CD4-positive, alpha-beta T cell (primary cell): Measurements from ENCODE around the gene COL4A2. TPM values are rescaled to one million over a fixed set of nuclear protein-coding genes. Genes with fewer than 3 reads are reported as not detected.

Experiments
- ATAC-seq: fragments of 200-7000 bp; cut with Tn5 transposase; one replicate; pipeline ENCODE4 v1.10.0; 2022; ENCODE audit warnings: mild to moderate bottlenecking; ENCODE audit not compliant: poor library complexity
- CTCF ChIA-PET: fragments of 350-600 bp; sonication (Branson Sonifier 250); formaldehyde crosslinking; loops from one replicate; lab custom pipeline; 2021; ENCODE audit warnings: antibody characterized with exemption, inconsistent platforms; lab: Charles Lee
- POLR2A ChIA-PET: fragments of 350-600 bp; sonication (Branson Sonifier 250); formaldehyde crosslinking; loops from one replicate; lab custom pipeline; 2021; ENCODE audit warnings: antibody characterized with exemption, inconsistent platforms; lab: Charles Lee
- DNase-seq, 14 experiments: peaks; one replicate each; pipeline ENCODE4 v3.0.0-alpha.2; 2013 to 2020; ENCODE audit warnings: mixed read lengths in 2 of 14
- H3K27ac ChIP-seq, 2 donors: one replicate each; pipeline versions ENCODE4 v1.5.1 to v1.7.0; 2013; ENCODE audit warnings: low read length in 2 of 2, low read depth in 1 of 2, mild to moderate bottlenecking in 1 of 2
- H3K27me3 ChIP-seq, 2 experiments: 1 replicate in 1 of 2; 2 replicates in 1 of 2; pipeline versions ENCODE4 v1.6.1 to v1.7.0; 2013; ENCODE audit warnings: low read length in 2 of 2, control low read depth in 1 of 2, mild to moderate bottlenecking in 1 of 2, moderate library complexity in 1 of 2; ENCODE audit not compliant: insufficient read depth in 2 of 2, control insufficient read depth in 1 of 2
- H3K36me3 ChIP-seq: one replicate; pipeline ENCODE4 v1.6.1; 2013; ENCODE audit warnings: low read length, control low read depth; ENCODE audit not compliant: insufficient read depth
- H3K4me1 ChIP-seq: one replicate; pipeline ENCODE4 v1.6.1; 2013; ENCODE audit warnings: low read length, control low read depth; ENCODE audit not compliant: insufficient read depth
- H3K4me3 ChIP-seq: one replicate; pipeline ENCODE4 v1.5.1; 2013; ENCODE audit warnings: mild to moderate bottlenecking, low read length, moderate library complexity
- H3K9me3 ChIP-seq, 2 experiments: 1 replicate in 1 of 2; 2 replicates in 1 of 2; pipeline versions ENCODE4 v1.6.1 to v1.7.0; 2013; ENCODE audit warnings: low read length in 2 of 2, mild to moderate bottlenecking in 2 of 2, control low read depth in 1 of 2, moderate library complexity in 1 of 2; ENCODE audit not compliant: control insufficient read depth in 1 of 2, insufficient read depth in 1 of 2
- H3K27ac Mint-ChIP-seq: one replicate; pipeline ENCODE4 v1.8.0; 2020; ENCODE audit warnings: mixed read lengths
- H3K27me3 Mint-ChIP-seq: one replicate; pipeline ENCODE4 v1.8.0; 2021; ENCODE audit warnings: mixed read lengths
- H3K36me3 Mint-ChIP-seq: one replicate; pipeline ENCODE4 v1.8.0; 2021; ENCODE audit warnings: low read depth, mixed read lengths
- H3K4me1 Mint-ChIP-seq: one replicate; pipeline ENCODE4 v1.8.0; 2021; ENCODE audit warnings: low read depth, mixed read lengths
- H3K4me3 Mint-ChIP-seq: one replicate; pipeline ENCODE4 v1.8.0; 2020; ENCODE audit warnings: mild to moderate bottlenecking, mixed read lengths
- H3K9me3 Mint-ChIP-seq: one replicate; pipeline ENCODE4 v1.8.0; 2020; ENCODE audit warnings: mixed read lengths
- CTCF ChIP-seq: fragments of 200-600 bp; IDR thresholded peaks from one replicate; pipeline ENCODE4 v1.8.0; 2022; ENCODE audit warnings: antibody characterized with exemption, mild to moderate bottlenecking
- intact Hi-C, 2 experiments: fragments of 100-400 bp; cut with DNase I in 1 of 2; cut with micrococcal nuclease in 1 of 2; formaldehyde crosslinking; loops; one replicate each; pipeline versions ENCODE4 v1.15.1 to v1.9.0; 2023 to 2025; cut with DNase I, micrococcal nuclease
- total RNA-seq, 174 experiments: library from RNA in 2 of 174; stranded (reverse) in 2 of 174; gene quantifications; one replicate each; pipeline ENCODE4 v1.2.3 and lab custom pipeline; 2021 to 2026

The COL4A2 gene
- total RNA-seq, 2 experiments from 2014 or later: not detected

- ATAC-seq (no peak), DNase-seq (no peak)
- Mint-ChIP-seq H3K36me3 (no peaks in the 10 kb centered on the region), H3K27ac (no peak overlapping the region), H3K9me3 (no peaks in the 10 kb centered on the region), H3K27me3 (peaks cover 49% of the 10 kb centered on the region), H3K4me3 (no peak overlapping the region), H3K4me1 (no peaks in the 10 kb centered on the region)
- intact Hi-C loops: no loop called here
- H3K36me3 ChIP-seq: no peaks in the 10 kb centered on the region
- ChIA-PET POLR2A (no interaction called here), CTCF (no interaction called here)
- no peaks in the 10 kb centered on the region for H3K27me3 ChIP-seq
- TF ChIP-seq CTCF: no peak
- no peaks in the 10 kb centered on the region for H3K9me3 ChIP-seq
- H3K4me1 ChIP-seq: no peaks in the 10 kb centered on the region
- no peak overlapping the region for H3K27ac ChIP-seq
- no peak overlapping the region for H3K4me3 ChIP-seq
Observed at GRCh38 chr13:110281736-110282135, 25.3 kb upstream of the COL4A2 start.

DNA sequence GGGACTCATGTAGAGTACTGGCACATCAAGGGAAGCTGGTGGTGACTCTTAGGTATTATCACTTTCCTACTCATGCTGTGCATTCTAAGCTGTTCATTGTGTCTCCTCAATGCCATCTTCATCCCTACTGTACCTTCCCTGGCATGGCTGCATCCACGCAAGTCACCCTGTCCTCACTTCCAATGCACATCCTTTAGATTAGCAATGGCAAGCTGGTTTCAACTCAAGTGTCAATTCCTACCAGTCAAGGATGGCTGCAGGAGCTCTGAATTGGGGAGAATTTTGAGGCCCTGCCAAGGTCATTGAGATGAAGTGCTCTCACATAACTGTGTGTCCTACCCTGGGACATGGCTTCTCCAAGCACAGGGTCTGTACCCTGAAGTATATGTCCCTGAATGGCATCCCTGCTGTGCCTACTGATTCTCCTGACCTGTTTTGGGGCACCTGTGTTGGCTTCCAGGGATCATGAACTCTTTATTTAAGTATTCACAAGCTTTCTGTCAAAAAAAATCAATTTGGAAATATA, 24.7 kb upstream of the COL4A2 start:
- H3K36me3 Mint-ChIP-seq: no peaks in the 10 kb centered on the region
- no peaks in the 10 kb centered on the region for H3K9me3 Mint-ChIP-seq
- peaks cover 49% of the 10 kb centered on the region for H3K27me3 Mint-ChIP-seq
- no peak overlapping the region for H3K27ac Mint-ChIP-seq
- Histone ChIP-seq H3K36me3 (no peaks in the 10 kb centered on the region), H3K9me3 (peaks cover 0 to 5% of the 10 kb centered on the region in 2 experiments), H3K27me3 (no peaks in the 10 kb centered on the region), H3K4me3 (no peak overlapping the region), H3K27ac (no peak overlapping the region), H3K4me1 (no peaks in the 10 kb centered on the region)
- CTCF ChIA-PET: no interaction called here
- TF ChIP-seq CTCF: no peak
- no peaks in the 10 kb centered on the region for H3K4me1 Mint-ChIP-seq
- DNase-seq: no peak
- intact Hi-C loops: no loop called here
- H3K4me3 Mint-ChIP-seq: no peak overlapping the region
- ATAC-seq: no peak
- POLR2A ChIA-PET: interaction anchor here (0.7 kb wide), 1 partner anchor 792 kb away, joined by 3 read pairs; no protein-coding TSS in a partner anchor

GRCh38 chr13:110283736-110284517, 23.2 kb upstream of the COL4A2 start:
- CTCF ChIA-PET: no interaction called here
- Histone ChIP-seq H3K36me3 (no peaks in the 10 kb centered on the region), H3K4me3 (no peak overlapping the region), H3K9me3 (peaks cover 0 to 7% of the 10 kb centered on the region in 2 experiments), H3K4me1 (no peaks in the 10 kb centered on the region), H3K27ac (no peak overlapping the region), H3K27me3 (no peaks in the 10 kb centered on the region)
- no peak overlapping the region for H3K27ac Mint-ChIP-seq
- TF ChIP-seq CTCF: no peak
- no peak for DNase-seq
- no peaks in the 10 kb centered on the region for H3K9me3 Mint-ChIP-seq
- intact Hi-C loops: no loop called here
- no peaks in the 10 kb centered on the region for H3K36me3 Mint-ChIP-seq
- no peak overlapping the region for H3K4me3 Mint-ChIP-seq
- no peak for ATAC-seq
- POLR2A ChIA-PET: no interaction called here
- peaks cover 33% of the 10 kb centered on the region for H3K27me3 Mint-ChIP-seq
- H3K4me1 Mint-ChIP-seq: no peaks in the 10 kb centered on the region
